Fibroblast of mammary gland (primary cell): ENCODE measurements around the gene GRIN2C.

ENCODE experiments used
- DNase-seq: peaks from one replicate; pipeline ENCODE4 v3.0.0-alpha.2; 2010; ENCODE audit warnings: low read depth
- H3K4me3 ChIP-seq: 2 replicates; pipeline ENCODE4 v1.5.1; 2011; ENCODE audit warnings: low read depth, mild to moderate bottlenecking, low read length, moderate library complexity; ENCODE audit not compliant: control insufficient read depth
- CTCF ChIP-seq: conservative IDR thresholded peaks from 2 replicates; pipeline ENCODE4 v1.5.1; 2011; ENCODE audit warnings: low read depth, low read length, inconsistent platforms; ENCODE audit not compliant: control insufficient read depth, insufficient read depth

GRIN2C gene

GRCh38 chr17:74812109-74813009, 47.3 kb downstream of the GRIN2C start:
- TF ChIP-seq CTCF, result no peak
- DNase-seq, result no peak
- no peak overlapping the region for H3K4me3 ChIP-seq

GRCh38 chr17:74810699-74811485, 48.8 kb downstream of the GRIN2C start:
- no peak for DNase-seq
- no peak for TF ChIP-seq CTCF
- H3K4me3 ChIP-seq, result no peak overlapping the region

- TF ChIP-seq CTCF, result no peak
- no peak for DNase-seq
These were observed 50.8 kb downstream of the GRIN2C start for GRCh38 chr17:74808714-74809430.

GRCh38 chr17:74807925-74808324, 51.8 kb downstream of the GRIN2C start:
- no peak for TF ChIP-seq CTCF
- H3K4me3 ChIP-seq, result no peak overlapping the region
- no peak for DNase-seq

More at GRCh38 chr17:74808714-74809430, 50.8 kb downstream of the GRIN2C start:
- H3K4me3 ChIP-seq, result no peak overlapping the region

GRCh38 chr17:74807441-74807840, 52.2 kb downstream of the GRIN2C start:
- TF ChIP-seq CTCF, result no peak
- H3K4me3 ChIP-seq, result no peak overlapping the region
- DNase-seq, result no peak

- H3K4me3 ChIP-seq, result no peak overlapping the region
- TF ChIP-seq CTCF, result no peak
- no peak for DNase-seq
These were observed 53.4 kb downstream of the GRIN2C start for GRCh38 chr17:74806334-74806733.
